ENCODE data around the gene SAMM50.

DNA sequence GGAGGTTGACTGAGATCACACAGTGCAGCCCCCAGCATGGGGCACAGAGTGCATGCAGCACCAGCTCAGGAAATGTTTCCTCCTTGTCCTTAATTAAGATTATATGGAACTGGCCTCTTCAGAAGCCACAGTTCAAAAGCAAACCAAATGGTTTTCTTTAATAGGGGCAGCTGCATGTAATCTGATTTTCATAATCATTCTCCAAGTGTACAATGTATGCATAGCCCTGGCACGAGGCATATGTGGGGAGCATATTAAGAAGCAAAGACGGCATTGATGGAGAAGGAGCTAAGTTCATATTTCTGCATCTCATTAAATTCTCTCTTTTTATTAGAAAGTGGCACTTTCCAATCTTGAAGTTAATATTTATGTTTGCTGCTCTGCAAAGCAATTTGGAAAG is 59.0 kb downstream of the SAMM50 start:
- TF ChIP-seq, protein P1, sequence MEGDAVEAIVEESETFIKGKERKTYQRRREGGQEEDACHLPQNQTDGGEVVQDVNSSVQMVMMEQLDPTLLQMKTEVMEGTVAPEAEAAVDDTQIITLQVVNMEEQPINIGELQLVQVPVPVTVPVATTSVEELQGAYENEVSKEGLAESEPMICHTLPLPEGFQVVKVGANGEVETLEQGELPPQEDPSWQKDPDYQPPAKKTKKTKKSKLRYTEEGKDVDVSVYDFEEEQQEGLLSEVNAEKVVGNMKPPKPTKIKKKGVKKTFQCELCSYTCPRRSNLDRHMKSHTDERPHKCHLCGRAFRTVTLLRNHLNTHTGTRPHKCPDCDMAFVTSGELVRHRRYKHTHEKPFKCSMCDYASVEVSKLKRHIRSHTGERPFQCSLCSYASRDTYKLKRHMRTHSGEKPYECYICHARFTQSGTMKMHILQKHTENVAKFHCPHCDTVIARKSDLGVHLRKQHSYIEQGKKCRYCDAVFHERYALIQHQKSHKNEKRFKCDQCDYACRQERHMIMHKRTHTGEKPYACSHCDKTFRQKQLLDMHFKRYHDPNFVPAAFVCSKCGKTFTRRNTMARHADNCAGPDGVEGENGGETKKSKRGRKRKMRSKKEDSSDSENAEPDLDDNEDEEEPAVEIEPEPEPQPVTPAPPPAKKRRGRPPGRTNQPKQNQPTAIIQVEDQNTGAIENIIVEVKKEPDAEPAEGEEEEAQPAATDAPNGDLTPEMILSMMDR (IDR thresholded peaks at IDR 0.05 in 2 of 3, conservative IDR thresholded peaks at IDR 0.05 in 1 of 3; ENCODE audit: borderline replicate concordance in 1 of 3, insufficient read depth in 1 of 3, low read depth in 2 of 3, low read length in 2 of 3) = no peak
- TF ChIP-seq ZNF274 (IDR thresholded peaks at IDR 0.05; ENCODE audit: low read depth, low read length) (no peak), EZH2 (IDR thresholded peaks at IDR 0.05) (no peak), POLR2A (IDR thresholded peaks at IDR 0.05; ENCODE audit: borderline replicate concordance, extremely low read depth, insufficient read depth, insufficient read length) (no peak), TCF7L2 (IDR thresholded peaks at IDR 0.05; ENCODE audit: borderline replicate concordance, extremely low read depth, insufficient read depth, insufficient read length) (no peak), JUND (IDR thresholded peaks at IDR 0.05) (no peak), POLR2AphosphoS5 (IDR thresholded peaks at IDR 0.05; ENCODE audit: low read depth, low read length) (no peak), EGR1 (IDR thresholded peaks at IDR 0.05; ENCODE audit: low read depth) (no peak)
- TF ChIP-seq, protein P2, sequence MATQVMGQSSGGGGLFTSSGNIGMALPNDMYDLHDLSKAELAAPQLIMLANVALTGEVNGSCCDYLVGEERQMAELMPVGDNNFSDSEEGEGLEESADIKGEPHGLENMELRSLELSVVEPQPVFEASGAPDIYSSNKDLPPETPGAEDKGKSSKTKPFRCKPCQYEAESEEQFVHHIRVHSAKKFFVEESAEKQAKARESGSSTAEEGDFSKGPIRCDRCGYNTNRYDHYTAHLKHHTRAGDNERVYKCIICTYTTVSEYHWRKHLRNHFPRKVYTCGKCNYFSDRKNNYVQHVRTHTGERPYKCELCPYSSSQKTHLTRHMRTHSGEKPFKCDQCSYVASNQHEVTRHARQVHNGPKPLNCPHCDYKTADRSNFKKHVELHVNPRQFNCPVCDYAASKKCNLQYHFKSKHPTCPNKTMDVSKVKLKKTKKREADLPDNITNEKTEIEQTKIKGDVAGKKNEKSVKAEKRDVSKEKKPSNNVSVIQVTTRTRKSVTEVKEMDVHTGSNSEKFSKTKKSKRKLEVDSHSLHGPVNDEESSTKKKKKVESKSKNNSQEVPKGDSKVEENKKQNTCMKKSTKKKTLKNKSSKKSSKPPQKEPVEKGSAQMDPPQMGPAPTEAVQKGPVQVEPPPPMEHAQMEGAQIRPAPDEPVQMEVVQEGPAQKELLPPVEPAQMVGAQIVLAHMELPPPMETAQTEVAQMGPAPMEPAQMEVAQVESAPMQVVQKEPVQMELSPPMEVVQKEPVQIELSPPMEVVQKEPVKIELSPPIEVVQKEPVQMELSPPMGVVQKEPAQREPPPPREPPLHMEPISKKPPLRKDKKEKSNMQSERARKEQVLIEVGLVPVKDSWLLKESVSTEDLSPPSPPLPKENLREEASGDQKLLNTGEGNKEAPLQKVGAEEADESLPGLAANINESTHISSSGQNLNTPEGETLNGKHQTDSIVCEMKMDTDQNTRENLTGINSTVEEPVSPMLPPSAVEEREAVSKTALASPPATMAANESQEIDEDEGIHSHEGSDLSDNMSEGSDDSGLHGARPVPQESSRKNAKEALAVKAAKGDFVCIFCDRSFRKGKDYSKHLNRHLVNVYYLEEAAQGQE (IDR thresholded peaks at IDR 0.05; ENCODE audit: low read depth) = no peak
